Measurements from ENCODE around the gene GLP2R. TPM values are rescaled to one million over a fixed set of nuclear protein-coding genes. Genes with fewer than 3 reads are reported as not detected.
A peak's percentile ranks its signal among the peaks of the same experiment; 100 is the strongest.

Gene GLP2R
- total RNA-seq, 1 donor = not detected

DNA sequence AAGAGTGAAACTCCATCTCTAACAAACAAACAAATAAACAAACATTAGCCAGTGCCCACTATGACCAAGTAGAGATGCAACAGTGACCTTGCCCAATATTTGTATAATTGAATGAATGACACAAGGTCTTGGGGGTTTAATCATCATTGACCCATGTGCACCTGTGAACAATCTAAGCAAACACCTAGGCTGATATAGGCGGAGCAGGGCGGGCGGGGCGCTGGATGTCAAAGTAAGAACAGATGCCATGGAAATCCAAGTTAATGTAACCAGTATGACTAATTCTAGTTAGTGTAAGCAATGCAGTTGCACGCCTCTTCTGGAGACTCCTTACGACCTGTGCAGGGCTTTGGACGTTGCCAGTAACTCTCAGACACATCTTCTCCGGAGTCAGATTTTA is 61.8 kb downstream of the GLP2R start:
- Histone ChIP-seq H3K79me2 (ENCODE audit: insufficient read depth, low read length) (no peaks in the 10 kb centered on the region), H3K4me3 (ENCODE audit: insufficient read depth, low read length) (no peak overlapping the region), H3K4me1 (ENCODE audit: insufficient read depth, low read length) (no peaks in the 10 kb centered on the region), H3K36me3 (ENCODE audit: insufficient read depth, low read length) (no peaks in the 10 kb centered on the region), H3K9me3 (ENCODE audit: low read depth, low read length) (no peaks in the 10 kb centered on the region), H4K20me1 (ENCODE audit: insufficient read depth, low read length) (no peaks in the 10 kb centered on the region), H3K27me3 (ENCODE audit: insufficient read depth, low read length) (no peaks in the 10 kb centered on the region), H3K4me2 (ENCODE audit: insufficient read depth, low read length) (no peak overlapping the region), H2AFZ (ENCODE audit: low read length) (no peak overlapping the region), H3K27ac (ENCODE audit: low read depth, low read length) (no peak overlapping the region)
- DNase-seq (ENCODE audit: insufficient read length, low spot score, missing footprints) = no peak
- TF ChIP-seq, protein P1, sequence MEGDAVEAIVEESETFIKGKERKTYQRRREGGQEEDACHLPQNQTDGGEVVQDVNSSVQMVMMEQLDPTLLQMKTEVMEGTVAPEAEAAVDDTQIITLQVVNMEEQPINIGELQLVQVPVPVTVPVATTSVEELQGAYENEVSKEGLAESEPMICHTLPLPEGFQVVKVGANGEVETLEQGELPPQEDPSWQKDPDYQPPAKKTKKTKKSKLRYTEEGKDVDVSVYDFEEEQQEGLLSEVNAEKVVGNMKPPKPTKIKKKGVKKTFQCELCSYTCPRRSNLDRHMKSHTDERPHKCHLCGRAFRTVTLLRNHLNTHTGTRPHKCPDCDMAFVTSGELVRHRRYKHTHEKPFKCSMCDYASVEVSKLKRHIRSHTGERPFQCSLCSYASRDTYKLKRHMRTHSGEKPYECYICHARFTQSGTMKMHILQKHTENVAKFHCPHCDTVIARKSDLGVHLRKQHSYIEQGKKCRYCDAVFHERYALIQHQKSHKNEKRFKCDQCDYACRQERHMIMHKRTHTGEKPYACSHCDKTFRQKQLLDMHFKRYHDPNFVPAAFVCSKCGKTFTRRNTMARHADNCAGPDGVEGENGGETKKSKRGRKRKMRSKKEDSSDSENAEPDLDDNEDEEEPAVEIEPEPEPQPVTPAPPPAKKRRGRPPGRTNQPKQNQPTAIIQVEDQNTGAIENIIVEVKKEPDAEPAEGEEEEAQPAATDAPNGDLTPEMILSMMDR (IDR thresholded peaks at IDR 0.05; ENCODE audit: extremely low read depth, low read depth, low read length) = no peak

DNA sequence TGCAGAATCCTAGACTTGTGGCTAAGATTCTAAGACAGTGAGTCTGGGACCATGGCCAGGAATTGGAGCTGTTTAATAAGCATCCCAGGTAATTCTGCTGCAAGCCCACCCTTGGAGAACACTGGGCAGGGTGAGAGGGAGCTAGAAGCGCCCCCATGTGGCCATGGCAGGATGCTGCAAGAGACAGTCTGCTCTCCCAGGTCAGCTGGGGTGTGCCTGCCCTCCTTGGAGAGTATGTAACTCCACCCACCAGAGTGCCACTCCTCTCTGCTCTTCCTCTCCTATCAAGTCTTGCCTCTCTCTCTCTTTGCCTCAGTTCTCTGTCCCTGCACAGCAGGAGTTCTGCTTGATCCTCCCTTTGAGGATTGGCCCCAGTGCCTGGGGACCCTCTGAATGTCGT is 64.4 kb downstream of the GLP2R start:
- Histone ChIP-seq H4K20me1 (ENCODE audit: insufficient read depth, low read length) (no peaks in the 10 kb centered on the region), H3K79me2 (ENCODE audit: insufficient read depth, low read length) (no peaks in the 10 kb centered on the region), H3K4me3 (ENCODE audit: insufficient read depth, low read length) (no peak overlapping the region), H3K9me3 (ENCODE audit: low read depth, low read length) (peaks cover 2% of the 10 kb centered on the region), H3K4me1 (ENCODE audit: insufficient read depth, low read length) (no peaks in the 10 kb centered on the region), H2AFZ (ENCODE audit: low read length) (no peak overlapping the region), H3K27ac (ENCODE audit: low read depth, low read length) (no peak overlapping the region), H3K36me3 (ENCODE audit: insufficient read depth, low read length) (no peaks in the 10 kb centered on the region), H3K4me2 (ENCODE audit: insufficient read depth, low read length) (no peak overlapping the region), H3K27me3 (ENCODE audit: insufficient read depth, low read length) (no peaks in the 10 kb centered on the region)
- TF ChIP-seq, protein P1 (IDR thresholded peaks at IDR 0.05; ENCODE audit: extremely low read depth, low read depth, low read length) = peak; percentile 51
- DNase-seq (ENCODE audit: insufficient read length, low spot score, missing footprints) = no peak

DNA sequence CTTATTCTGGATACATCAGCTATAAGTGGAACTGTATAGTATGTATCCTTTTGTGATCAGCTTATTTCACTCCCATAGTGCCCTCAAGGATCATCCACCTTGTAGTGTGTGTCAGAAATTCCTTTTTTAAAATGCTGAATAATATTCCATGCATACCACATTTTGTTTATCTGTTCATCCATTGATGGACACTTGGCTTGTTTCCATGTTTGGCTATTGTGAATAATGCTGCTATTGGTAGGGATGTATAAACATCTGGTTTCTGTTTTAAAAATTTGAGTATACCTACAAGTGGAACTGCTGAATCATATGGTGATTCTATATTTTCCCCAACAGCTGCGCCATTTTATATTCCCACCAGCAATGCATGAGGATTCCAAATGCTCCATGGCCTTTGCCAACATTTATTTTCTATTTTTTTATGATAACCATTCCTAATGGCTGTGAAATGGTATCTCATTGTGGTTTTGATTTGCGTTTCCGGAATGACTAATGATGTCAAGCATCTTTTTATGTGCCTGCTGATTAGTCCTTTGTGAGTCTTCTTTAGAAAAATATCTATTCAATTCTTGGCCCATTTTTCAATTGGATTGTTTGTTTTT is 67.8 kb downstream of the GLP2R start:
- Histone ChIP-seq H3K4me3 (ENCODE audit: insufficient read depth, low read length) (no peak overlapping the region), H3K4me1 (ENCODE audit: insufficient read depth, low read length) (no peaks in the 10 kb centered on the region), H3K4me2 (ENCODE audit: insufficient read depth, low read length) (no peak overlapping the region), H3K36me3 (ENCODE audit: insufficient read depth, low read length) (no peaks in the 10 kb centered on the region), H4K20me1 (ENCODE audit: insufficient read depth, low read length) (no peaks in the 10 kb centered on the region), H3K9me3 (ENCODE audit: low read depth, low read length) (peaks cover 2% of the 10 kb centered on the region), H3K79me2 (ENCODE audit: insufficient read depth, low read length) (no peaks in the 10 kb centered on the region), H3K27ac (ENCODE audit: low read depth, low read length) (no peak overlapping the region), H2AFZ (ENCODE audit: low read length) (no peak overlapping the region), H3K27me3 (ENCODE audit: insufficient read depth, low read length) (no peaks in the 10 kb centered on the region)
- TF ChIP-seq, protein P1 (IDR thresholded peaks at IDR 0.05; ENCODE audit: extremely low read depth, low read depth, low read length) = no peak
- no peak for DNase-seq (ENCODE audit: insufficient read length, low spot score, missing footprints)

DNA sequence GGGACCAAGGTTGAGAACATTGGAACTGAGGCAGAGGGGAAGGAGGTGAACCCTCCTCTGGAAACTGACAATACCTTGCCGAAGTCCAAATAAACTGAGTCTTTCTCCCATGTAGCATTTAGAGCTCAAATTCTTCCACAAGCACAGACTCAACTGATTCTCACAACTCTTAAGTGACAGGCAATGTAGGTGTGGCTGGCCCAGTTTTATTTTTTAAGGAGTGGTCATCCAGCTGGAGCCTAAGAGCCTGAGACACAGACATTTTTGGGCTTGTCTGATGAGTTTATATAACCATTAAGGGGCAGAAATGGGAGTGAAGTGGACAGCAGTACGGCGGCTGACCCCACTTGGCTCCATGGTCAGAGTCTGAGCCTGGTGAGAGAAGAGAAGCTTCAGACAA is 68.5 kb downstream of the GLP2R start:
- H3K4me2 ChIP-seq (ENCODE audit: insufficient read depth, low read length) = no peak overlapping the region

More for the DNA sequence above, 68.5 kb downstream of the GLP2R start:
- Histone ChIP-seq H3K9me3 (ENCODE audit: low read depth, low read length) (peaks cover 2% of the 10 kb centered on the region), H3K27me3 (ENCODE audit: insufficient read depth, low read length) (no peaks in the 10 kb centered on the region), H3K4me3 (ENCODE audit: insufficient read depth, low read length) (no peak overlapping the region), H4K20me1 (ENCODE audit: insufficient read depth, low read length) (no peaks in the 10 kb centered on the region), H3K36me3 (ENCODE audit: insufficient read depth, low read length) (no peaks in the 10 kb centered on the region), H2AFZ (ENCODE audit: low read length) (no peak overlapping the region), H3K27ac (ENCODE audit: low read depth, low read length) (no peak overlapping the region), H3K79me2 (ENCODE audit: insufficient read depth, low read length) (no peaks in the 10 kb centered on the region), H3K4me1 (ENCODE audit: insufficient read depth, low read length) (no peaks in the 10 kb centered on the region)
- TF ChIP-seq, protein P1 (IDR thresholded peaks at IDR 0.05; ENCODE audit: extremely low read depth, low read depth, low read length) = no peak
- no peak for DNase-seq (ENCODE audit: insufficient read length, low spot score, missing footprints)

All from osteoblast (primary cell).